Testis (tissue), 2 donors: Measurements from ENCODE around the gene SHB.

Experiments used
- CTCF ChIP-seq, 3 experiments: fragments of 450-650 bp in 2 of 3; fragments of 200-600 bp in 1 of 3; sonication (generic) in 1 of 3; IDR thresholded peaks; one replicate each; pipeline ENCODE4 v1.5.1; 2016 to 2019; ENCODE audit warnings: antibody characterized with exemption in 3 of 3, mild to moderate bottlenecking in 2 of 3, moderate library complexity in 1 of 3
- POLR2A ChIP-seq: fragments of 450-650 bp; IDR thresholded peaks from one replicate; pipeline ENCODE4 v1.6.1; 2017; ENCODE audit warnings: antibody characterized with exemption, mild to moderate bottlenecking, moderate library complexity

- TF ChIP-seq CTCF (IDR thresholded peaks at IDR 0.05), result no peak
- no peak for TF ChIP-seq POLR2A
These were observed 29.7 kb downstream of the SHB start for GRCh38 chr9:38039090-38039906.
